Prostate gland (tissue), 2 donors: ENCODE measurements around the gene IKZF1.

Experiments used
- POLR2A ChIP-seq: fragments of 450-650 bp; IDR thresholded peaks from one replicate; pipeline ENCODE4 v1.6.1; 2016; ENCODE audit warnings: antibody characterized with exemption, mild to moderate bottlenecking
- TF ChIP-seq, protein P1 (sequence below), 4 experiments: fragments of 200-600 bp in 2 of 4; fragments of 450-650 bp in 2 of 4; sonication (generic) in 2 of 4; IDR thresholded peaks; 1 replicate in 3 of 4; 2 replicates in 1 of 4; pipeline ENCODE4 v1.5.1; 2016 to 2019; ENCODE audit warnings: antibody characterized with exemption in 4 of 4, mild to moderate bottlenecking in 2 of 4, moderate library complexity in 2 of 4

DNA sequence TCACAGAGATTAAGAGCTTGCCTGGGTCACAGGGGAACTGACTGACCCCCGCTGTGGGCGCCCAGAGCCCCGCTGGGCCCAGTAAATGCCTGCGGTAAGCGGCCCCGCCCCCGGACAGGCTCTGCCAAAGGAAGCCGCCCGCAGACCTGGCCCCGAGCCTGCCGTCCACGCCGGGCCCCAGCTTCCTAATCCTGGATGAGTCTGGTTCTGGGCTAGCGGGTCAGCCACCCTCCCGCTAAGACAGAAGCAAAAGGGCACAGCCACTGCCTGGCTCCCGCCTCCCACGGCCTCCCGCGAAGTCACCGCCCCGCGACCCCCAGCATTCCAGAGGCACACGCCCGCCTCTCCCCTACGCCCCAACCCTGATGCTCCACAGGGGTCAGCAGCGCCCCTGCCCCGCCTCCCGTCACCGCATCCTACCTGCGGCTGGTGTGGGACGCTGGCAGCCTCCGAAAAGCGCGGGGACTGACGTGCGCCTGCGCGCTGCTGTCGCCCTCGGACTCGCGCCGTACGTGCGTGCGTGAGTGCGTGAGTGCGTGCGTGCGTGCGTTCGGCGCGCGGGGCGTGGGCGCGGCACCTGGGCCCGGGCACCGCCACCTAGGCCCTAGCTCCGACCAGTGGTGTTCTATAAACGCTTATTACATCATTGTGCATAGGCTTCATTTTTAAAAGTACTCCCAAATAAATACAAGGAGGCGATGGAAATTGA, 145.5 kb downstream of the IKZF1 start, which contains the start of gene FIGNL1:
- no peak for TF ChIP-seq POLR2A
- TF ChIP-seq, protein P1, sequence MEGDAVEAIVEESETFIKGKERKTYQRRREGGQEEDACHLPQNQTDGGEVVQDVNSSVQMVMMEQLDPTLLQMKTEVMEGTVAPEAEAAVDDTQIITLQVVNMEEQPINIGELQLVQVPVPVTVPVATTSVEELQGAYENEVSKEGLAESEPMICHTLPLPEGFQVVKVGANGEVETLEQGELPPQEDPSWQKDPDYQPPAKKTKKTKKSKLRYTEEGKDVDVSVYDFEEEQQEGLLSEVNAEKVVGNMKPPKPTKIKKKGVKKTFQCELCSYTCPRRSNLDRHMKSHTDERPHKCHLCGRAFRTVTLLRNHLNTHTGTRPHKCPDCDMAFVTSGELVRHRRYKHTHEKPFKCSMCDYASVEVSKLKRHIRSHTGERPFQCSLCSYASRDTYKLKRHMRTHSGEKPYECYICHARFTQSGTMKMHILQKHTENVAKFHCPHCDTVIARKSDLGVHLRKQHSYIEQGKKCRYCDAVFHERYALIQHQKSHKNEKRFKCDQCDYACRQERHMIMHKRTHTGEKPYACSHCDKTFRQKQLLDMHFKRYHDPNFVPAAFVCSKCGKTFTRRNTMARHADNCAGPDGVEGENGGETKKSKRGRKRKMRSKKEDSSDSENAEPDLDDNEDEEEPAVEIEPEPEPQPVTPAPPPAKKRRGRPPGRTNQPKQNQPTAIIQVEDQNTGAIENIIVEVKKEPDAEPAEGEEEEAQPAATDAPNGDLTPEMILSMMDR (IDR thresholded peaks at IDR 0.05), result peak in 1 of 4 experiments; percentile 15
